ENCODE results near the gene KIF20B. TPM values are rescaled to one million over a fixed set of nuclear protein-coding genes. Genes with fewer than 3 reads are reported as not detected.

The KIF20B gene
- total and polyA plus RNA-seq, 10 donors, result 2.4 to 14.6 (median 8.6) TPM

- intact Hi-C loops (cut with DNase I; ENCODE audit: low total_unique reads), result no loop called here
- TF ChIP-seq POLR2A (IDR thresholded peaks at IDR 0.05), result no peak
- TF ChIP-seq POLR2AphosphoS5 (IDR thresholded peaks at IDR 0.05), result no peak
- TF ChIP-seq CTCF (IDR thresholded peaks at IDR 0.05 in 8 of 11, conservative IDR thresholded peaks at IDR 0.05 in 3 of 11), result no peak
- Histone ChIP-seq H3K9me3 (no peaks in the 10 kb centered on the region), H3K4me3 (no peak overlapping the region), H3K27ac (no peak overlapping the region), H3K36me3 (no peaks in the 10 kb centered on the region), H3K27me3 (replicated peaks in 1 of 7) (no peaks in the 10 kb centered on the region), H3K4me1 (no peaks in the 10 kb centered on the region)
- WGBS, 5 donors, result 96 to 100% (median 99%) methylated on average over 1 of the region's 1 CpG
- DNase-seq, result no peak
These were observed 35.3 kb upstream of the KIF20B start for GRCh38 chr10:89666138-89666537.

- H3K27ac ChIP-seq, result no peak overlapping the region
- no peaks in the 10 kb centered on the region for H3K9me3 ChIP-seq
- no peak overlapping the region for H3K4me3 ChIP-seq
- no peaks in the 10 kb centered on the region for H3K36me3 ChIP-seq
- H3K4me1 ChIP-seq, result no peaks in the 10 kb centered on the region
- 77 to 87% (median 79%) methylated on average over 3 of the region's 3 CpGs for WGBS, 5 donors
- DNase-seq, result no peak
- H3K27me3 ChIP-seq (replicated peaks in 1 of 7), result no peaks in the 10 kb centered on the region
- TF ChIP-seq POLR2AphosphoS5 (IDR thresholded peaks at IDR 0.05) (no peak), POLR2A (IDR thresholded peaks at IDR 0.05) (no peak), CTCF (IDR thresholded peaks at IDR 0.05 in 8 of 11, conservative IDR thresholded peaks at IDR 0.05 in 3 of 11) (no peak)
- intact Hi-C loops (cut with DNase I; ENCODE audit: low total_unique reads), result no loop called here
These were observed 32.9 kb upstream of the KIF20B start for GRCh38 chr10:89668386-89669071.

- H3K36me3 ChIP-seq, result no peaks in the 10 kb centered on the region
- no peak overlapping the region for H3K4me3 ChIP-seq
- TF ChIP-seq CTCF (IDR thresholded peaks at IDR 0.05 in 8 of 11, conservative IDR thresholded peaks at IDR 0.05 in 3 of 11) (no peak), POLR2AphosphoS5 (IDR thresholded peaks at IDR 0.05) (no peak), POLR2A (IDR thresholded peaks at IDR 0.05) (no peak)
- no peak for DNase-seq
- 92 to 97% (median 93%) methylated on average over 1 of the region's 1 CpG for WGBS, 5 donors
- no peaks in the 10 kb centered on the region for H3K4me1 ChIP-seq
- no peaks in the 10 kb centered on the region for H3K27me3 ChIP-seq (replicated peaks in 1 of 7)
- no peaks in the 10 kb centered on the region for H3K9me3 ChIP-seq
- H3K27ac ChIP-seq, result no peak overlapping the region
- intact Hi-C loops (cut with DNase I; ENCODE audit: low total_unique reads), result no loop called here
These were observed 31.4 kb upstream of the KIF20B start for GRCh38 chr10:89669985-89670384.

GRCh38 chr10:89670926-89671325 lies 30.5 kb upstream of the KIF20B start:
- Histone ChIP-seq H3K4me1 (no peaks in the 10 kb centered on the region), H3K4me3 (no peak overlapping the region), H3K9me3 (no peaks in the 10 kb centered on the region), H3K36me3 (no peaks in the 10 kb centered on the region), H3K27ac (no peak overlapping the region), H3K27me3 (replicated peaks in 1 of 7) (no peaks in the 10 kb centered on the region)
- intact Hi-C loops (cut with DNase I; ENCODE audit: low total_unique reads), result no loop called here
- no peak for DNase-seq
- WGBS, 5 donors, result 92 to 95% (median 93%) methylated on average over 1 of the region's 1 CpG
- no peak for TF ChIP-seq POLR2A (IDR thresholded peaks at IDR 0.05)
- TF ChIP-seq POLR2AphosphoS5 (IDR thresholded peaks at IDR 0.05), result no peak
- no peak for TF ChIP-seq CTCF (IDR thresholded peaks at IDR 0.05 in 8 of 11, conservative IDR thresholded peaks at IDR 0.05 in 3 of 11)

All from spleen (tissue), 11 donors.